SH-SY5Y (cell line): Measurements from ENCODE around the gene MLH3.

Experiments
- GATA2 ChIP-seq: IDR thresholded peaks from 2 replicates; pipeline ENCODE4 v1.6.1; 2011; ENCODE audit warnings: mild to moderate bottlenecking, low read depth, low read length
- GATA3 ChIP-seq: IDR thresholded peaks from 2 replicates; pipeline ENCODE4 v1.6.1; 2011; ENCODE audit warnings: low read depth, mild to moderate bottlenecking, low read length, moderate library complexity

GRCh38 chr14:75040507-75040906, 10.8 kb downstream of the MLH3 start:
- TF ChIP-seq GATA3 (no peak), GATA2 (no peak)
